GM21529 (cell line): ENCODE results near the gene NF2.

ENCODE experiments used
- ATAC-seq: cut with Tn5 transposase; IDR thresholded peaks from one replicate; pipeline ENCODE4 v1.9.1; 2021; ENCODE audit not compliant: unreplicated experiment

NF2 gene

GRCh38 chr22:29700900-29701154 is 97.4 kb downstream of the NF2 start:
- no peak for ATAC-seq

GRCh38 chr22:29701155-29701999 is 97.9 kb downstream of the NF2 start:
- no peak for ATAC-seq

GRCh38 chr22:29702000-29702930 is 98.8 kb downstream of the NF2 start:
- ATAC-seq: no peak

- ATAC-seq: no peak
Measured at GRCh38 chr22:29702931-29703501, 99.6 kb downstream of the NF2 start.

- no peak for ATAC-seq
Measured at GRCh38 chr22:29703569-29704195, 100.2 kb downstream of the NF2 start.

DNA sequence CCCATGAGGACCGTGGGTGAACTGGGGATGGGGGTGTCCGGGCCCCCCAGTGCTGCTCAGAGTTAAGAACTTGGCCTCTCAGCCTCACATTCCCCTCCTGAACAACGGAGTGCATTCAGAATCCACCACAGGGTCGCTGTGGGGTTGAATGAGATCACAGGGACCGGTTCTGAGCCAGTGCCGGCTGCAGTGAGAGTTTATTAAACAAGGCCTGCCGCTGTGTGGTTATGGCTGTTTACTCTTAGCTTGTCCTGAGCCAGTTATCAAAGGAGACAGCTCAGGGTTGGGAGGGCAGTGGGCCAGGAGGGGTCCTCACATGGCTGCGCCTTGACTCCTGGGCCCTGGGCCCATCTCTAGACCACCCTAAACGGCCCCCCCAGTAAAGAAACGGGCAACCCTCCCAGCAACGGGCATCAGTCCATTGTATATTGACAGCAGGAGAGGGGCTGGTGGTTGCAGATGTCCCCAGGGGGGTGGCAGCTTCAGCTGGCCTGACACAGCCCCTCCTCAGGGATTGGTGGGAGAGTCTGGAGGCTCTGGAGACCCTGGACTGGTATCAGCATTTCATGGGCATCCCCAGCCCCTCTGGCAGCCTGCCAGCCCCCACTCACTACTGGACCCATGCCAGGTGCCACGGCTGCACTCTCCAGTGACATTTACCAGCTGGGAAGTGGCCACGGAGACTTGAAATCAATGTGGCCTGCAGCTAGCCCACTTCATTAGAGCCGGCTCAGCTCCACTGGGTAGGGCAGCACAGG is 101.3 kb downstream of the NF2 start:
- ATAC-seq: no peak

- no peak for ATAC-seq
Measured at GRCh38 chr22:29705651-29706050, 102.2 kb downstream of the NF2 start.

- ATAC-seq: no peak
Measured at GRCh38 chr22:29706486-29706885, 103.1 kb downstream of the NF2 start.

GRCh38 chr22:29707010-29707409 is 103.6 kb downstream of the NF2 start:
- no peak for ATAC-seq

- no peak for ATAC-seq
Measured at GRCh38 chr22:29707471-29707870, 104.0 kb downstream of the NF2 start.

- no peak for ATAC-seq
Measured at GRCh38 chr22:29710193-29710592, 106.8 kb downstream of the NF2 start.

DNA sequence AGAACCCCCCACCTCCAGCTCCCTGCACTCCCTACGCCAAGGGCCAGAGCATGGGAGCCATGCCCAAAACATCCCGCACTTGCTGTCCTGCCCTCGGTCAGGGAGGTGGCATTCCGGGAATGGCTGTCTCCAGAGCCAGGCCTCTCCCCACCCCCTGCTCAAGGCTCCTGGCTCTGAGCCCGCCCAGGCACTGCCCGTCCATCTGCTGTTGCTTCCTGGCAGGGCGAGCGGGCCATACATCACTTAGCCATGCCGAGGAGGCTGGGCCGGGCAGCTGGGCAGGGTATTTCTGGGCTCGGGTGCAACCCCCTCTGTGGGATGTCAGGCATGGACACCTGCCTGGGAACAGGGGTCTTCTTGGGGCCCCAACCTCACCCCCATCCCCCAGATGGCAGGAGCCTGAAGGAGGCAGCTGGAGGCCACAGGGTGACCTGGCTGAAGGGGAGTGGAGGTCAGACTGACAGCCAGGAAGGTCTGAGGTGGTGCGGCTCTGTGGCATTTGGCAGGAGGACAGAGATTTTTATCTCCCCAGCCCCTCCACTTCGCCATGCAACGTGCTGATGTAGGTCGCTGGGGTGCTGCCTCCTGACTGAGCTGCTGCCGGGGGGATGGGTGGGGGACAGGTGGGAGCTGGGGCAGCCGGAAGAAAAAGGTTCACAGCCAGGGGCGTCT is 107.6 kb downstream of the NF2 start:
- no peak for ATAC-seq

DNA sequence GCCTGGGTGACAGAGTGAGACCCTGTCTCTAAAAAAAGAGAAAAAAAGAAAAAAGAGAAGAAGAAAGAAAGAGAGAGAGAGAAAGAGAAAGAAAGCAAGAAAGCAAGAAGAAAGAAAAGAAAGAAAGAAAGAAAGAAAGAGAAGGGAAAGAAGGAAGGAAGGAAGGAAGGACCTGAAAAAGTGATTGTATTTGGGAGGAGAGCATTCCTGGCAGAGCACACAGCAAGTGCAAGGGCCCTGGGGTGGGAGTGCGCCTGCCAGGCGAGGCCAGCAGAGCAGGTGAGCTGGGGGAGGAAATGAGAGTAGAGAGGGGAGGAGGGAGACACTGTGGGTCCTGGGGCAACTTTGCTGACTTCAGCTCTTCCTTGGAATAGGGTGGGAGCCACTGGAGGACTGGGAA is 108.7 kb downstream of the NF2 start:
- no peak for ATAC-seq

DNA sequence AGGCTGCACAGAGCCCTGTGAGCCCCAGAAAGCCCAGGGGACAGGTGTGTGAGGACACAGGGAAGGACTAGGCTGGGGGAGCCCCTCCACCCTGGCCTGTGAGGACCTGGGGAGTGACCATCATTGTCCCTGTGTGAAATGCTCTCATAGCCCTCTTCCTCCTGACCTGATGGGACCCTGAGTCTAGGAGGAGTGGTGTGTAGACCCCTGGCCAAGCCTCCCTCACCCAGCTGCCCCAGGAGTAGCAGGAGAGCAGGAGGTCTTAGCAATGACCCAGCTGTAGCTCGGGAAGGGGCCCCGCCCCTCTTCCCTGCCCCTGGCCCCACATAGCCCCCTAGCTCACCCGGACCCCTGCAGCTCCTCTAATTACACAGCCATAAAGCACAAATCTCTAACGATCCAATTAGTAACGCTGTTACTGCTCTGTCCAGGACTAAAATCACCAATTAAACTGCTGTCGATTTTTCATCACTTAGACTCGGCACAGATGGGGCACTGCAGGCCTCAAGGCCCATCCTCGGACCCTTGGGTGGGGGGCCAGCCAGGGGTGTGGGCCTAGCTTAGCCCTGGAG is 109.8 kb downstream of the NF2 start:
- no peak for ATAC-seq

- ATAC-seq: no peak
Measured at GRCh38 chr22:29715240-29715639, 111.8 kb downstream of the NF2 start.

- no peak for ATAC-seq
Measured at GRCh38 chr22:29715705-29716104, 112.3 kb downstream of the NF2 start.

GRCh38 chr22:29716814-29717545 is 113.5 kb downstream of the NF2 start:
- ATAC-seq: no peak

- no peak for ATAC-seq
Measured at GRCh38 chr22:29717789-29718188, 114.4 kb downstream of the NF2 start.
